ENCODE results near the gene OR4D2. TPM values are rescaled to one million over a fixed set of nuclear protein-coding genes. Genes with fewer than 3 reads are reported as not detected.
A peak's percentile ranks its signal among the peaks of the same experiment; 100 is the strongest.

Gene OR4D2
- total RNA-seq, 2 experiments from 2014 or later: not detected

- intact Hi-C loops (cut with DNase I, micrococcal nuclease): no loop called here
- ChIA-PET CTCF (no interaction called here), POLR2A (interaction anchor here (0.8 kb wide), 1 partner anchor 54 kb away, joined by 5 read pairs; no protein-coding TSS in a partner anchor)
- DNase-seq (peak in 2 of 14 experiments; percentile 27 to 42), ATAC-seq (ENCODE audit: poor library complexity) (no peak)
- no peaks in the 10 kb centered on the region for H3K36me3 ChIP-seq (ENCODE audit: insufficient read depth, low read length)
- H3K4me1 Mint-ChIP-seq (ENCODE audit: low read depth): peaks cover 16% of the 10 kb centered on the region
- no peak overlapping the region for H3K4me3 Mint-ChIP-seq
- H3K27me3 ChIP-seq (ENCODE audit: control insufficient read depth in 1 of 2, insufficient read depth in 2 of 2, low read length in 2 of 2): no peaks in the 10 kb centered on the region
- H3K4me1 ChIP-seq (ENCODE audit: insufficient read depth, low read length): peaks cover 13% of the 10 kb centered on the region
- H3K27me3 Mint-ChIP-seq: peaks cover 5% of the 10 kb centered on the region
- no peaks in the 10 kb centered on the region for H3K9me3 Mint-ChIP-seq
- TF ChIP-seq CTCF (IDR thresholded peaks at IDR 0.05): no peak
- no peaks in the 10 kb centered on the region for H3K36me3 Mint-ChIP-seq (ENCODE audit: low read depth)
- H3K4me3 ChIP-seq (ENCODE audit: low read length): no peak overlapping the region
- H3K9me3 ChIP-seq (ENCODE audit: control insufficient read depth in 1 of 2, insufficient read depth in 1 of 2, low read length in 2 of 2): peaks cover 0 to 4% of the 10 kb centered on the region in 2 experiments
- H3K27ac ChIP-seq (ENCODE audit: low read depth in 1 of 2, low read length in 2 of 2): no peak overlapping the region
- H3K27ac Mint-ChIP-seq: no peak overlapping the region
Observed at GRCh38 chr17:58176200-58176599, 9.4 kb downstream of the OR4D2 start.

- no peaks in the 10 kb centered on the region for H3K4me1 Mint-ChIP-seq (ENCODE audit: low read depth)
- CTCF ChIA-PET: interaction anchor here (0.6 kb wide), 1 partner anchor 1286 kb away, joined by 3 read pairs; no protein-coding TSS in a partner anchor
- H3K27me3 ChIP-seq (ENCODE audit: control insufficient read depth in 1 of 2, insufficient read depth in 2 of 2, low read length in 2 of 2): no peaks in the 10 kb centered on the region
- H3K4me3 ChIP-seq (ENCODE audit: low read length): no peak overlapping the region
- peaks cover 0 to 2% of the 10 kb centered on the region in 2 experiments for H3K9me3 ChIP-seq (ENCODE audit: control insufficient read depth in 1 of 2, insufficient read depth in 1 of 2, low read length in 2 of 2)
- intact Hi-C loops (cut with DNase I, micrococcal nuclease): no loop called here
- H3K4me1 ChIP-seq (ENCODE audit: insufficient read depth, low read length): no peaks in the 10 kb centered on the region
- H3K36me3 Mint-ChIP-seq (ENCODE audit: low read depth): no peaks in the 10 kb centered on the region
- peaks cover 9% of the 10 kb centered on the region for H3K27me3 Mint-ChIP-seq
- no peak overlapping the region for H3K27ac ChIP-seq (ENCODE audit: low read depth in 1 of 2, low read length in 2 of 2)
- no peak for TF ChIP-seq CTCF (IDR thresholded peaks at IDR 0.05)
- no peaks in the 10 kb centered on the region for H3K9me3 Mint-ChIP-seq
- no peak overlapping the region for H3K4me3 Mint-ChIP-seq
- no peak for DNase-seq
- ATAC-seq (ENCODE audit: poor library complexity): no peak
- POLR2A ChIA-PET: interaction anchor here (0.8 kb wide), 1 partner anchor 20 kb away, joined by 3 read pairs; no protein-coding TSS in a partner anchor
- H3K27ac Mint-ChIP-seq: no peak overlapping the region
- no peaks in the 10 kb centered on the region for H3K36me3 ChIP-seq (ENCODE audit: insufficient read depth, low read length)
Observed at GRCh38 chr17:58181796-58182195, 15.0 kb downstream of the OR4D2 start.

GRCh38 chr17:58183514-58183913, 16.7 kb downstream of the OR4D2 start:
- ChIA-PET CTCF (no interaction called here), POLR2A (no interaction called here)
- Mint-ChIP-seq H3K4me1 (ENCODE audit: low read depth) (no peaks in the 10 kb centered on the region), H3K27ac (no peak overlapping the region), H3K27me3 (peaks cover 4% of the 10 kb centered on the region), H3K9me3 (no peaks in the 10 kb centered on the region), H3K36me3 (ENCODE audit: low read depth) (no peaks in the 10 kb centered on the region), H3K4me3 (no peak overlapping the region)
- no peak overlapping the region for H3K27ac ChIP-seq (ENCODE audit: low read depth in 1 of 2, low read length in 2 of 2)
- ATAC-seq (ENCODE audit: poor library complexity): no peak
- no peak overlapping the region for H3K4me3 ChIP-seq (ENCODE audit: low read length)
- H3K36me3 ChIP-seq (ENCODE audit: insufficient read depth, low read length): no peaks in the 10 kb centered on the region
- intact Hi-C loops (cut with DNase I, micrococcal nuclease): no loop called here
- DNase-seq: no peak
- H3K27me3 ChIP-seq (ENCODE audit: control insufficient read depth in 1 of 2, insufficient read depth in 2 of 2, low read length in 2 of 2): no peaks in the 10 kb centered on the region
- H3K9me3 ChIP-seq (ENCODE audit: control insufficient read depth in 1 of 2, insufficient read depth in 1 of 2, low read length in 2 of 2): no peaks in the 10 kb centered on the region
- H3K4me1 ChIP-seq (ENCODE audit: insufficient read depth, low read length): no peaks in the 10 kb centered on the region
- no peak for TF ChIP-seq CTCF (IDR thresholded peaks at IDR 0.05)
